H9 (cell line): ENCODE results near the gene EFCAB6. TPM values are rescaled to one million over a fixed set of nuclear protein-coding genes. Genes with fewer than 3 reads are reported as not detected.

Experiments
- DNase-seq: peaks from one replicate; pipeline ENCODE4 v3.0.0-alpha.2; 2017
- H2AFZ ChIP-seq: one replicate; pipeline ENCODE4 v1.6.1; 2013; ENCODE audit warnings: mild to moderate bottlenecking, low read length, control low read depth, moderate library complexity
- H2AK5ac ChIP-seq: 2 replicates; pipeline ENCODE4 v1.6.1; 2013; ENCODE audit warnings: low read length, control low read depth, mixed read lengths; ENCODE audit not compliant: insufficient read length
- H2BK120ac ChIP-seq: one replicate; pipeline ENCODE4 v1.6.1; 2013; ENCODE audit warnings: low read depth, mild to moderate bottlenecking, low read length, control low read depth, inconsistent platforms; ENCODE audit not compliant: poor library complexity, severe bottlenecking
- H2BK12ac ChIP-seq: 2 replicates; pipeline ENCODE4 v1.6.1; 2013; ENCODE audit warnings: low read length, control low read depth, mixed read lengths, low read depth; ENCODE audit not compliant: insufficient read length
- H2BK15ac ChIP-seq: 2 replicates; pipeline ENCODE4 v1.6.1; 2013; ENCODE audit warnings: low read depth, low read length, control low read depth
- H2BK20ac ChIP-seq: one replicate; pipeline ENCODE4 v1.6.1; 2013; ENCODE audit warnings: low read depth, mild to moderate bottlenecking, low read length, control low read depth, inconsistent platforms; ENCODE audit not compliant: poor library complexity, severe bottlenecking
- H2BK5ac ChIP-seq: 2 replicates; pipeline ENCODE4 v1.6.1; 2013; ENCODE audit warnings: low read length, control low read depth, mixed read lengths; ENCODE audit not compliant: insufficient read length
- H3K14ac ChIP-seq: 2 replicates; pipeline ENCODE4 v1.6.1; 2013; ENCODE audit warnings: low read length, control low read depth; ENCODE audit not compliant: insufficient read depth
- H3K18ac ChIP-seq: 2 replicates; pipeline ENCODE4 v1.6.1; 2013; ENCODE audit warnings: low read depth, mild to moderate bottlenecking, mixed read lengths, low read length, control low read depth; ENCODE audit not compliant: insufficient read length
- H3K23ac ChIP-seq: 2 replicates; pipeline ENCODE4 v1.6.1; 2013; ENCODE audit warnings: low read length, control low read depth, mixed read lengths, low read depth; ENCODE audit not compliant: insufficient read length
- H3K23me2 ChIP-seq: 2 replicates; pipeline ENCODE4 v1.6.1; 2013; ENCODE audit warnings: low read depth, mild to moderate bottlenecking, mixed read lengths, low read length, control low read depth; ENCODE audit not compliant: insufficient read length, poor library complexity, severe bottlenecking
- H3K27ac ChIP-seq: 2 replicates; pipeline ENCODE4 v1.5.1; 2013; ENCODE audit warnings: low read length, control low read depth, mixed read lengths, low read depth; ENCODE audit not compliant: insufficient read length
- H3K27me3 ChIP-seq: 2 replicates; pipeline ENCODE4 v1.6.1; 2013; ENCODE audit warnings: low read length, control low read depth, inconsistent platforms; ENCODE audit not compliant: insufficient read depth
- H3K4ac ChIP-seq: 2 replicates; pipeline ENCODE4 v1.6.1; 2013; ENCODE audit warnings: low read depth, mild to moderate bottlenecking, control low read depth, inconsistent platforms, low read length, moderate library complexity
- H3K4me1 ChIP-seq: 2 replicates; pipeline ENCODE4 v1.6.1; 2013; ENCODE audit warnings: low read length, control low read depth, inconsistent platforms; ENCODE audit not compliant: insufficient read depth
- H3K4me2 ChIP-seq: 2 replicates; pipeline ENCODE4 v1.6.1; 2013; ENCODE audit warnings: low read length, control low read depth, mixed read lengths; ENCODE audit not compliant: insufficient read length, insufficient read depth
- H3K56ac ChIP-seq: 2 replicates; pipeline ENCODE4 v1.6.1; 2013; ENCODE audit warnings: low read depth, mild to moderate bottlenecking, mixed read lengths, low read length, control low read depth; ENCODE audit not compliant: insufficient read length
- H3K79me1 ChIP-seq: 2 replicates; pipeline ENCODE4 v1.6.1; 2013; ENCODE audit warnings: low read depth, mild to moderate bottlenecking, moderate library complexity, low read length, control low read depth, inconsistent platforms; ENCODE audit not compliant: insufficient read depth, poor library complexity, severe bottlenecking
- H3K79me2 ChIP-seq: 2 replicates; pipeline ENCODE4 v1.6.1; 2013; ENCODE audit warnings: low read length, control low read depth, inconsistent platforms; ENCODE audit not compliant: insufficient read depth
- H3K9ac ChIP-seq: 2 replicates; pipeline ENCODE4 v1.6.1; 2013; ENCODE audit warnings: low read length, control low read depth, mixed read lengths; ENCODE audit not compliant: insufficient read length; ENCODE audit errors: extremely low read depth
- H3K9me3 ChIP-seq: one replicate; pipeline ENCODE4 v1.6.1; 2013; ENCODE audit warnings: low read depth, low read length, inconsistent platforms; ENCODE audit not compliant: control insufficient read depth
- H3T11ph ChIP-seq: one replicate; pipeline ENCODE4 v1.6.1; 2013; ENCODE audit warnings: mild to moderate bottlenecking, low read length, control low read depth, inconsistent platforms
- H4K20me1 ChIP-seq: one replicate; pipeline ENCODE4 v1.6.1; 2013; ENCODE audit not compliant: control insufficient read depth, insufficient read length, insufficient read depth
- H4K5ac ChIP-seq: 2 replicates; pipeline ENCODE4 v1.6.1; 2013; ENCODE audit warnings: low read depth, mild to moderate bottlenecking, mixed read lengths, low read length, control low read depth; ENCODE audit not compliant: insufficient read length
- H4K8ac ChIP-seq: replicated peaks from 2 replicates; pipeline ENCODE4 v1.6.1; 2013; ENCODE audit warnings: low read length, control low read depth, mixed read lengths, low read depth; ENCODE audit not compliant: insufficient read length
- H4K91ac ChIP-seq: 2 replicates; pipeline ENCODE4 v1.6.1; 2013; ENCODE audit warnings: low read depth, mild to moderate bottlenecking, moderate library complexity, mixed read lengths, low read length, control low read depth; ENCODE audit not compliant: insufficient read length
- H3K27ac Mint-ChIP-seq, 3 experiments: 2 replicates in 2 of 3; 3 replicates in 1 of 3; pipeline ENCODE4 v1.8.0; 2020 to 2021; ENCODE audit warnings: mixed read lengths in 3 of 3, mild to moderate bottlenecking in 1 of 3, moderate library complexity in 1 of 3
- H3K27me3 Mint-ChIP-seq: 2 replicates; pipeline ENCODE4 v1.8.0; 2021; ENCODE audit warnings: low read depth, mild to moderate bottlenecking, moderate library complexity, mixed read lengths
- H3K36me3 Mint-ChIP-seq, 3 experiments: 2 replicates in 2 of 3; 3 replicates in 1 of 3; pipeline ENCODE4 v1.8.0; 2020 to 2021; ENCODE audit warnings: low read depth in 3 of 3, mixed read lengths in 3 of 3; ENCODE audit not compliant: insufficient read depth in 1 of 3
- H3K4me1 Mint-ChIP-seq, 2 experiments: 2 replicates each; pipeline ENCODE4 v1.8.0; 2020; ENCODE audit warnings: mixed read lengths in 2 of 2
- H3K4me3 Mint-ChIP-seq, 2 experiments: 2 replicates in 1 of 2; 3 replicates in 1 of 2; pipeline ENCODE4 v1.8.0; 2020 to 2021; ENCODE audit warnings: mild to moderate bottlenecking in 2 of 2, mixed read lengths in 2 of 2, moderate library complexity in 1 of 2
- H3K9me3 Mint-ChIP-seq, 2 experiments: 2 replicates in 1 of 2; 3 replicates in 1 of 2; pipeline ENCODE4 v1.8.0; 2020; ENCODE audit warnings: mild to moderate bottlenecking in 2 of 2, mixed read lengths in 2 of 2, moderate library complexity in 1 of 2
- CTCF ChIP-seq: fragments of 200-600 bp; sonication (generic); conservative IDR thresholded peaks from 3 replicates; pipeline ENCODE4 v1.8.0; 2021; ENCODE audit warnings: antibody characterized with exemption, mild to moderate bottlenecking
- WGBS: extraction: QIAGEN DNeasy Blood & Tissue Kit; methylation state at CpG from one replicate; pipeline ENCODE4 v1.1.7; 2013; ENCODE audit warnings: missing lambda C conversion rate, low lambda C conversion rate, mixed read lengths; ENCODE audit not compliant: insufficient read length; ENCODE audit errors: extremely low coverage; 5-methylcytosine and 5-hydroxymethylcytosine counted together
- total RNA-seq: library from RNA; stranded (reverse); gene quantifications from 2 replicates; pipeline ENCODE4 v1.2.1, GENCODE V29; 2021

The EFCAB6 gene
- total RNA-seq, 1 experiment from 2014 or later: 0.31 TPM

GRCh38 chr22:43591380-43591779 is 220.7 kb downstream of the EFCAB6 start:
- Histone ChIP-seq H2AK5ac (no peak overlapping the region), H3K79me1 (no peaks in the 10 kb centered on the region), H3K27me3 (no peaks in the 10 kb centered on the region), H2BK5ac (no peak overlapping the region), H3K79me2 (no peaks in the 10 kb centered on the region), H3T11ph (no peak overlapping the region), H3K23me2 (no peaks in the 10 kb centered on the region), H4K5ac (no peak overlapping the region), H4K91ac (no peak overlapping the region), H2AFZ (no peak overlapping the region), H3K9ac (no peak overlapping the region), H3K18ac (no peak overlapping the region), H2BK20ac (no peak overlapping the region), H3K23ac (no peak overlapping the region), H2BK12ac (no peak overlapping the region), H2BK15ac (no peak overlapping the region), H3K14ac (no peak overlapping the region), H3K4me1 (no peaks in the 10 kb centered on the region), H3K4ac (no peak overlapping the region), H2BK120ac (no peak overlapping the region), H3K56ac (no peak overlapping the region), H3K9me3 (no peaks in the 10 kb centered on the region), H3K4me2 (no peak overlapping the region), H4K20me1 (no peaks in the 10 kb centered on the region), H3K27ac (no peak overlapping the region), H4K8ac (no peak overlapping the region)
- no peak for TF ChIP-seq CTCF
- Mint-ChIP-seq H3K4me1 (no peaks in the 10 kb centered on the region), H3K27me3 (peaks cover 5% of the 10 kb centered on the region), H3K36me3 (no peaks in the 10 kb centered on the region; a peak in 1 of 7 replicates), H3K4me3 (no peak overlapping the region), H3K9me3 (peaks cover 0 to 4% of the 10 kb centered on the region in 2 experiments; a peak in 2 of 5 replicates), H3K27ac (no peak overlapping the region)
- WGBS: no CpG with 5 or more reads among the region's 6 CpGs
- DNase-seq: no peak
